ENCODE data around the gene LIAS. TPM values are rescaled to one million over a fixed set of nuclear protein-coding genes. Genes with fewer than 3 reads are reported as not detected.

Gene LIAS
- total RNA-seq: 7.1 and 8.9 TPM in 2 replicates

DNA sequence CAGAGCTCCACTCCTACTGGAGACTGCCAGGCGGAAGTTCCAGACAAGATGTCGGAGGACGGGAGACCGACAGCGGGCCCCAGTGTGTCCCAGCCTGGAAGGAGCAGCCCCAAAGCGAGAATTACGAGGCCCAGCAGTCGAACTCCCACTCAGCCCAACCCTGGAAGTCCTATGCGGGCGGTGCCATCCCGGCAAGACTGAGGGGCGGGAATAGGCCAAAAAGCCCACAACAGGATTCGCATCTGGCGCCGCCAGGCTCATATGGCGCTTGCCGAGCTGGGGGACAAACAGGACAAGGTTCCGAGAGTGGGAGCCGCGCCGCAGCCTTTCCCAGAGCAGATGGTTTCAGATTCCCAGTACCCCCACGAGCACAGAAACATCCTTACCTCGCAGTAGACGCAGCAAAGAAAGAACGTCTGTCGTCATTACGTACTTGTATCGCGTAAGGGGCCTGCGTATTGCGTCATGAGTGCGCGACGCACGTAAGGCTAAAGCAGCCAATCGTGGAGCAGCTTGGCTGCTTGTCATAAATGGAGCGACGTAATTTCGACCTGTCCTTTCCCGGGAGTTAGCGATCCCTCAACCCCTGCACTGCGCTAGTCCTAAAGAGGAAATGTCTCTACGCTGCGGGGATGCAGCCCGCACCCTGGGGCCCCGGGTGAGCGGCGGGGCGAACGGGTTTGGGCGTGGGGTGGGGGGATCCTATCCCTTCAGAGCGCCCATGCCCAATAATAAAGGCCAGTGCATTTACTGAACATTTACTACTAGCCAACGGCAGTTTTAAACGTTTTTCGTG lies at the start of gene LIAS, which contains the start of gene RPL9:
TSS of gene LIAS (plus strand) at position 552 of the 796 bp plus-strand sequence. CDS start at position 614, 62 bp downstream.
TSS of gene RPL9 (minus strand) at position 418 of the 796 bp plus-strand sequence. CDS start 483 bp downstream, outside the sequence.

DNA sequence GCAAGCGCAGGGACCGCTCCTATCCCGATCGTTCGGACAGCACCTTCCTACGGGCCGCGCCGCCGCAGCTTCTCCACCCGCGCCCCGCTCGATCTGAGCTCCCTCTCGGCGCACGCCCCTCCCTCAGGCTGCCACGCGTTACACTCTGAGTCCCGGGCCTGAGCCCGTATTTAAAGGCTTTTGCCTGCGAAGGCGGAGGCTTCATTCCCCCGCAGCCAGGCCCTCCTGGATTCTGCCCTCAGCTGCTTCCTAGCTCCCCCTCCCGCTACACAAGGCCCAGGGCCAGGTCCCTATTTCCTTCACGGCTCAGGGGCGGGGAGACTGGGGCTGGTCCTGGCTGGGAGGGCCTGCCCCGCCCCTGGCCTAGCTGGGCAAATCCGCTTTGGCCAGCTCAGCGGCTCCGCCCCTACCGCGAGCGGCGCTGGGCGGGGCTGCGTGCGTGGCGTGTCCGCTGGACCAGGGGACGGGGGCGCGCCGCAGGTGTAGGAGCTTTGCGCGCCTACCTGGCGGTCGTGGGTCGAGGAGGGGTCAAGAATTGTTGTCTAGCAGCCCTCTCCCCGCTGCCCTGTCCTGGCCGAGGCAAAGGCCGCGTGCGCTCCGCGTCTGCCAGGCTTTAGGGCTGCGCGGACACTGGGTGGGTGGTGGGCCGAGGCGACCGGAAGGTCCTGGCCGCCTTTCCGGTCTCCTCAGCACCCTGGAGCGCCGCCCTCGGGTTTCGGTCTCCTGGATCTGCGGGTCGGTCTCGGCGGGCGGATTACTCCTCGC lies 68.6 kb downstream of the LIAS start, which contains the start of gene UGDH:
TSS of gene UGDH (minus strand) at position 144 of the 765 bp plus-strand sequence. CDS start 5,927 bp downstream, outside the sequence.

Other genes starting within 250 kb of the LIAS start
- gene RFC1, start 92.7 kb upstream of the LIAS start, total RNA-seq: 21.5 and 55.3 TPM in 2 replicates
- gene KLB, start 52.1 kb upstream of the LIAS start, total RNA-seq: not detected in 2 replicates
- gene RPL9, start 134 bp upstream of the LIAS start, total RNA-seq: 3,460 and 5,118 TPM in 2 replicates
- gene UGDH, start 68.4 kb downstream of the LIAS start, total RNA-seq: 69.8 and 85.0 TPM in 2 replicates
- gene SMIM14, start 179.8 kb downstream of the LIAS start, total RNA-seq: 17.2 and 39.1 TPM in 2 replicates
- gene UBE2K, start 239.1 kb downstream of the LIAS start, total RNA-seq: 11.9 and 44.5 TPM in 2 replicates